Measurements from ENCODE around the gene TUBG2. TPM values are rescaled to one million over a fixed set of nuclear protein-coding genes. Genes with fewer than 3 reads are reported as not detected.
"Not testable (repeated sequence)": the region's sequence is repeated elsewhere in the genome, so short reads cannot be mapped to it uniquely, and the experiment has no call there.

The TUBG2 gene
- total and polyA plus RNA-seq, 5 donors: 11.6 to 21.3 (median 18.8) TPM

DNA sequence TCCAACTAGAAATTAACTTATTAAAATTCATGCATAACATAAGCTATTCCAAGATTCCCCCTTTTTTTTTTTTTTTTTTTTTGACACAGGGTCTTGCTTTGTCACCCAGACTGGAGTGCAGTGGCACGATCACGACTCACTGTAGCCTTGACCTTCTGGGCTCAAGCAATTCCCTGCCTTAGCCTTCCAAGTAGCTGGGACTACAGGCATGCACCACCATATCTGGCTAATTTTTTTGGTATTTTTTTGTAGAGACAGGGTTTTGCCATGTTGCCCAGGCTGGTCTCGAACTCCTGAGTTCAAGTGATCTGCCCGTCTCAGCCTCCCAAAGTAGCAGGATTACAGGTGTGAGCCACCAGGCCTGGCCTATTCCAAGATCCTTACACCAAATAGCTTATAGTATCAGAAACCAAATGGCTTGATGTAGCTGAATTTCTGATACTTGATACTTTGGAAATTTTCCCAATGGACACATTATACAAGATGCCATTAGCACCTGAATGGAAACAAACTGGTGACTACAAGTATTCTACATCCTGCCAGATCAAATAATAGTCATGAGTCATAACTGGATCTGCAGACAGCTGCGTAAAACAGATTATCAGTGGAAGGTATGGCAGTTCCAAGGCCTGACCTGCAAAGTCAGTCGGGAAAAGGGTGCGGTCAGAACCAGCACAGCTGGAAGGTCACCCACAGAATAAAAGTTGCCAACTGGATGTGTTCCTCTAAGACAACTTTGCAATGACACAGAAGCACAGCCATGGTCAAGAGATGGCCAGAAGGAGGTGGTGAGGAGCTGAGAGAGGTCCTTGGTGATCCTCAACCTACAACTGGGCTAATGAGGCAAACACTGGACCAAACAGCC is 35.1 kb upstream of the TUBG2 start:
- peak in 1 of 3 donors; percentile 16 for DNase-seq
- H3K4me3 ChIP-seq (ENCODE audit: low read length): no peak overlapping the region
- H3K27ac ChIP-seq (ENCODE audit: low read length): no peak overlapping the region
- no peaks in the 10 kb centered on the region for H3K27me3 ChIP-seq (ENCODE audit: control insufficient read depth, insufficient read depth)
- no peaks in the 10 kb centered on the region for H3K9me3 ChIP-seq (ENCODE audit: control insufficient read depth, low read length)
- intact Hi-C loops (cut with DNase I): no loop called here
- peak; percentile 43 to 75 for ATAC-seq
- H3K4me1 ChIP-seq (ENCODE audit: control insufficient read depth, insufficient read depth, low read length): no peaks in the 10 kb centered on the region
- WGBS: 80% methylated on average over 7 of the region's 7 CpGs

DNA sequence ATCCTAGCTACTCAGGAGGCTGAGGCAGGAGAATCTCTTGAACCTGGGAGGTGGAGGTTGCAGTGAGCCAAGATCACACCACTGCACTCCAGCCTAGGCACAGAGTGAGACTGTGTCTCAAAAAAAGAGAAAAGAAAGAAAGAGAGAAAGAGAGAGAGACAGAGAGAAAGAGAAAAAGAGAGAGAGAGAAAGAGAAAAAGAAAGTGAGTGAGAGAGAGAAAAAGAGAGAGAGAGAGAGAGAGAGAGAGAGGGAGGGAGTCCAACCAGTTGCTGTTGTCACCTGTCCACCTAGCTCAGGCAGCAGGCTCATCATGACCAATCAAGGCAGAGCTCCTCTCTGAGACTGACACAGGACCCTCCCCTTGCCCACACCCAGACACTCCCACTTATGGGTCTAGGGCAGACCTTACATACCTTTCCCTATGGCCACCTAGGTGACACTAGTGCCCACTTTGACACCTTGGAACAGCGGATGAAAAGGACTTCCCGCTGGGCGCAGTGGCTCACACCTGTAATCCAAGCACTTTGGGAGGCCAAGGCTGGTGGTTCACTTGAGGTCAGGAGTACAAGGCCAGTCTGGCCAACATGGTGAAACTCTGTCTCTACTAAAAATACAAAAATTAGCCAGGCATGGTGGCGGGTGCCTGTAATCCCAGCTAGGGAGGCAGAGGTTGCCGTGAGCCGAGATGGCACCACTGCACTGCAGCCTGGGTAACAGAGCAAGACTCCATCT is 31.9 kb upstream of the TUBG2 start:
- H3K27me3 ChIP-seq (ENCODE audit: control insufficient read depth, insufficient read depth); ATAC-seq; H3K4me1 ChIP-seq (ENCODE audit: control insufficient read depth, insufficient read depth, low read length); DNase-seq; H3K9me3 ChIP-seq (ENCODE audit: control insufficient read depth, low read length); H3K4me3 ChIP-seq (ENCODE audit: low read length); intact Hi-C loops (cut with DNase I); H3K27ac ChIP-seq (ENCODE audit: low read length): not testable (repeated sequence)
- WGBS: 93% methylated on average over 6 of the region's 6 CpGs

DNA sequence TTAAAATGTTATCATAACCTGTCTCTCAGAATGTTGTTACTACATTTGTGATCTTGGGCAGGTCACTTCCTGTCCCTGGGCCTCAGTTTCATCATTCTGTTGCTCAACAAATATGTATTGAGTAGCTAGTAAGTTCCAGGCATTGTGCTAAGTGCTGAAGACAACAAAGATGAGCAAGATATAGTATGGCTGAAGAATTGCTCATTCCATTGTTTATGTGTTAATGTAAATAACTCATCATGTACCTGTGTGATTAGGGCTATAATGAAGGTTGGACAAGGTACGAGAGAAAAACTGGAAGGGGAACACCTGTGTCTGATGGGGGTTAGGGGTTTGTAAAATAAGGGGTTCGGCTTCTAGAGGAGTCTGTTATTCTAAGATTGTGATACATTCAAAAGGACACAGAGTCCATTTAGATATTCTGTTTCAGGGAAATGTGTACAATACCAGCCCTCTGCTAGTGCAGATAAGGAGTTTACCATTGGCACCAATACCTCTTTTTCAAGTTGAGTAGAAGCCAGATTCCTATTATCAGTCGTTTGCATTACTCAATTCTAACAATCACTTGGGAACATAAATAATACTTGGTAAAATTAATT is 29.6 kb upstream of the TUBG2 start:
- intact Hi-C loops (cut with DNase I): no loop called here
- WGBS: 67% methylated on average over 3 of the region's 3 CpGs
- no peak for ATAC-seq

DNA sequence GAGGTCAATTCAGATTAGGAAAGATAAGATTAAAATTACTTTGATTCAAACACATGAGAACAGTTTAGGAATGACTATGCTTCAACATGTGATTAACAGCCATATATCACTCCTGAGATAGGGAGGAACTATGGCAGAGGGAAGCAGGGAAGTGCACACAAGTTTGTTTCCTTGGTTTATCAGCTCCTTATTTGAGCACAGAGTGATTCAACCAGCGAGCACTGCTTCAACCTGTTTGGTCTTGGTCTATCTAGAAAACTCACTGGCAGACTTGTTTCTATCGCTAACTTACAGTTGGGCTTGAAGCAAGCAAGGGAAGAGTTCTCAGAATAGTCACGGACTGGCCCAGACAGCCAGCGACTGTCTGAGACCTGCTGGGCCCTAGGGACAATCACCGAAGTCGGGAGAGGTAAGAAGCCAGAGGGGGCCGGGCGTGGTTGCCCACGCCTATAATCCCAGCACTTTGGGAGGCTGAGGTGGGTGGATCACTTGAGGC is 26.1 kb upstream of the TUBG2 start:
- WGBS: 73% methylated on average over 9 of the region's 9 CpGs
- Histone ChIP-seq H3K27me3 (ENCODE audit: control insufficient read depth, insufficient read depth) (no peaks in the 10 kb centered on the region), H3K4me3 (ENCODE audit: low read length) (no peak overlapping the region), H3K4me1 (ENCODE audit: control insufficient read depth, insufficient read depth, low read length) (no peaks in the 10 kb centered on the region), H3K9me3 (ENCODE audit: control insufficient read depth, low read length) (no peaks in the 10 kb centered on the region), H3K27ac (ENCODE audit: low read length) (no peak overlapping the region)
- intact Hi-C loops (cut with DNase I): no loop called here
- ATAC-seq (no peak), DNase-seq (no peak)

More for the DNA sequence above, 29.6 kb upstream of the TUBG2 start:
- Histone ChIP-seq H3K27me3 (ENCODE audit: control insufficient read depth, insufficient read depth) (no peaks in the 10 kb centered on the region), H3K4me1 (ENCODE audit: control insufficient read depth, insufficient read depth, low read length) (no peaks in the 10 kb centered on the region), H3K9me3 (ENCODE audit: control insufficient read depth, low read length) (no peaks in the 10 kb centered on the region), H3K4me3 (ENCODE audit: low read length) (no peak overlapping the region), H3K27ac (ENCODE audit: low read length) (no peak overlapping the region)
- DNase-seq: no peak

DNA sequence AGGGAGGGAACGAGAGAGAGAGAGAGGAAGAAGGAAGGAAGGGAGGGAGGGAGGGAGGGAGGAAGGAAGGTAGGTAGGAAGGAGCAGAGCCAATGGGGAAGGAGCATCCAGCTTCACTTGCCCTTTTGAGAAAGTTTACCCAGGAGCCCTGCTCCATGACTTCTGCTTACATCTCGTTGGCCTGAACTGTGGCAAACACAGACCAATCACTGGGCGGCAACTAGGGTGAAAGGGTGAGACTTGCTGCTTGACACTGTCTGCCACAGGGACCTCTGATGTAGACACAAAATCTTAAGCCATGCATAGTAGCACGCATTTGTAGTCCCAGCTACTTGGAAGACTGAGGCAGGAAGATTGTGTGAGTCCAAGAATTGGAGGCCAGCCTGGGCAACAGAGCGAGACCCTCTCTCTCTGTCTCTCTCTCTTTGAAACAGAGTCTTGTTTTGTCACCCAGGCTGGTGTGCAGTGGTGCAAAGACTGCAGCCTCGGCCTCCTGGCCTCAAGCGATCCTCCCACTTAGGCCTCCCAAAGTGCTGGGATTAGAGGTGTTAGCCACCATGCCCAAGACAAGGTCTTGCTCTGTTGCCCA is 19.5 kb upstream of the TUBG2 start:
- no peak overlapping the region for H3K4me3 ChIP-seq (ENCODE audit: low read length)
- ATAC-seq: no peak
- intact Hi-C loops (cut with DNase I): no loop called here
- no peak for DNase-seq
- WGBS: 78% methylated on average over 6 of the region's 7 CpGs
- no peaks in the 10 kb centered on the region for H3K9me3 ChIP-seq (ENCODE audit: control insufficient read depth, low read length)
- H3K27me3 ChIP-seq (ENCODE audit: control insufficient read depth, insufficient read depth): no peaks in the 10 kb centered on the region
- H3K27ac ChIP-seq (ENCODE audit: low read length): no peak overlapping the region
- H3K4me1 ChIP-seq (ENCODE audit: control insufficient read depth, insufficient read depth, low read length): no peaks in the 10 kb centered on the region

DNA sequence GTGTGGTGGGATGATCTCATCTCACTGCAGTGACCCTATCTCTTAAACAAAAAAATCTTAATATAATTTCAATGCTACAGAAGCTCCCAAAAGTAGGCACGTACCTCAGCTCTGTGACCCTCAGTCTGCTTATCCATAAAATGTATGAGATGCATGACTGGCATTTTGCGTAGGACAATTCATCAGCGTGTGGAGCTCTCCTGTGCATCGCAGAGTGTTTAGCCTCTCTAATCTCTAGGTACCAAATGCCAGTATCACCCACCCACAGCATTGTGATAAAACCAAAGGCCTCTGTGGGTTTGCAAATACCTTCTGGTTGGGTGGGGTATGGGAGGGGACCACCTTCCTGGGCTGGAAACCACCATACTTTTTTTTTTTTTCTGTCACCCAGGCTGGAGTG is 19.0 kb upstream of the TUBG2 start:
- ATAC-seq: no peak
- Histone ChIP-seq H3K27me3 (ENCODE audit: control insufficient read depth, insufficient read depth) (no peaks in the 10 kb centered on the region), H3K27ac (ENCODE audit: low read length) (no peak overlapping the region), H3K9me3 (ENCODE audit: control insufficient read depth, low read length) (no peaks in the 10 kb centered on the region), H3K4me1 (ENCODE audit: control insufficient read depth, insufficient read depth, low read length) (no peaks in the 10 kb centered on the region), H3K4me3 (ENCODE audit: low read length) (no peak overlapping the region)
- WGBS: 85% methylated on average over 4 of the region's 4 CpGs
- no peak for DNase-seq
- intact Hi-C loops (cut with DNase I): no loop called here

DNA sequence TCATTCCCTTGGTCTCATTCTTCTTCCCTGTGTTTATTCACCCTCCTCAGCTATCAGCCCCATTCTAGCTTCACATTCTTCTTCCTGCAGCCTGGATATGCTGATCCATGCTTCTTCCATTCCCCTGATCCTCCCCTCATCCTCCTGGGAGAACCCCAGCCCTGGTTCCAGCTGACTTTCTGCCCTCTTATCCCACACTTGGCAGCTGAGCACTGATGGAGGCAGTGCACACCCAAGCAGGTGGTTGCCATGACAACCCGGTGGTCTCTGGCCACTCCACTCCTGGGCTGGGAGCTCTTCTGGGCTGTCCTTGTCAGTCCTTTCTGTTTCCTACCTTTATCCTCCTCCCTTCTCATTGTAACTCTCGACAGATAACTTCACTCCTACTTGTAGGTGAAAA is 16.7 kb upstream of the TUBG2 start:
- intact Hi-C loops (cut with DNase I): no loop called here
- H3K27me3 ChIP-seq (ENCODE audit: control insufficient read depth, insufficient read depth): no peaks in the 10 kb centered on the region
- DNase-seq (no peak), ATAC-seq (no peak)
- 33% methylated on average over 2 of the region's 2 CpGs for WGBS
- H3K27ac ChIP-seq (ENCODE audit: low read length): no peak overlapping the region
- no peaks in the 10 kb centered on the region for H3K9me3 ChIP-seq (ENCODE audit: control insufficient read depth, low read length)
- H3K4me3 ChIP-seq (ENCODE audit: low read length): no peak overlapping the region
- no peaks in the 10 kb centered on the region for H3K4me1 ChIP-seq (ENCODE audit: control insufficient read depth, insufficient read depth, low read length)

DNA sequence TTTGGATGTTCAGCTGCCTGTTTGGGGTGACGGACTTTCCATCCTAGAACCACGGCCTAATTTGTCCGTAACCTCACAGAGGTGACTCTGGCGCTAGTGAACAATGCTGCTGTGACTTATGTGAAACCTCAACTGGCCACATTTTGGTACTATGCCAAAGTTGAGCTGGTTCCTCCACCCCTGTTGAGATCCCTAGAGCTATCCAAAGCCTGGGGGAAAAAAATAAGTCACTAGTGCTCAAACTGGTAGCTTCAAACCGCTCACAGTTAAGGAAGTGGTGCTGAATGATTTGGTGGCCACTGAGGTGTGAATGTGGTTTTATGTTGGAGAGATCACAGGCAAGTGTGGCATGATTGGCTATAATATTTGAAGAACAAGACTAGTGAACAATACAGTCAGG is 11.3 kb upstream of the TUBG2 start:
- 83% methylated on average over 5 of the region's 5 CpGs for WGBS

DNA sequence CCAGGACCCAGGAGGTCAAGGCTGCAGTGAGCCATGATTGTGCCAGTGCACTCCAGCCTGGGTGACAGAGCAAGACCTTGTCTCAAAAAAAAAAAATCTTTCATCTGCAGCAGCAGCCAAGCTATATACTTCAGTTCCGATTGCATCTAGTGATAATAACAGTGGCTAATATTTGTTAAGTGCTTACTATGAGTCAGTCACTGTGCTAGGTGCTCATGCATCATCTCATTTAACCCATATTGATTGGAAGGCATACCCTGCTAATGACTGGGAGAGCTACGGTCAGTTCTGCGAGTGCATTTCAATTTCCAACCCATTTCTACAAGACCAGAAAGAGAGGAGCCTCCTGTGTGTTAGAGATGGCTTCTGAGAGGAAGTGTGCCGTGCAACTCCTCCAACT is 7.7 kb upstream of the TUBG2 start:
- Histone ChIP-seq H3K4me1 (ENCODE audit: control insufficient read depth, insufficient read depth, low read length) (no peaks in the 10 kb centered on the region), H3K4me3 (ENCODE audit: low read length) (no peak overlapping the region), H3K9me3 (ENCODE audit: control insufficient read depth, low read length) (no peaks in the 10 kb centered on the region), H3K27ac (ENCODE audit: low read length) (no peak overlapping the region), H3K27me3 (ENCODE audit: control insufficient read depth, insufficient read depth) (no peaks in the 10 kb centered on the region)
- 74% methylated on average over 4 of the region's 4 CpGs for WGBS
- ATAC-seq: no peak
- intact Hi-C loops (cut with DNase I): loop anchor here in 1 of 4 donors (5.0 kb wide), 1 partner anchor 34 kb away; no protein-coding TSS in a partner anchor
- DNase-seq: no peak

More for the DNA sequence above, 11.3 kb upstream of the TUBG2 start:
- intact Hi-C loops (cut with DNase I): no loop called here
- H3K4me3 ChIP-seq (ENCODE audit: low read length): no peak overlapping the region
- no peak for DNase-seq
- ATAC-seq: no peak
- H3K9me3 ChIP-seq (ENCODE audit: control insufficient read depth, low read length): no peaks in the 10 kb centered on the region
- no peaks in the 10 kb centered on the region for H3K27me3 ChIP-seq (ENCODE audit: control insufficient read depth, insufficient read depth)
- H3K27ac ChIP-seq (ENCODE audit: low read length): no peak overlapping the region
- H3K4me1 ChIP-seq (ENCODE audit: control insufficient read depth, insufficient read depth, low read length): no peaks in the 10 kb centered on the region

DNA sequence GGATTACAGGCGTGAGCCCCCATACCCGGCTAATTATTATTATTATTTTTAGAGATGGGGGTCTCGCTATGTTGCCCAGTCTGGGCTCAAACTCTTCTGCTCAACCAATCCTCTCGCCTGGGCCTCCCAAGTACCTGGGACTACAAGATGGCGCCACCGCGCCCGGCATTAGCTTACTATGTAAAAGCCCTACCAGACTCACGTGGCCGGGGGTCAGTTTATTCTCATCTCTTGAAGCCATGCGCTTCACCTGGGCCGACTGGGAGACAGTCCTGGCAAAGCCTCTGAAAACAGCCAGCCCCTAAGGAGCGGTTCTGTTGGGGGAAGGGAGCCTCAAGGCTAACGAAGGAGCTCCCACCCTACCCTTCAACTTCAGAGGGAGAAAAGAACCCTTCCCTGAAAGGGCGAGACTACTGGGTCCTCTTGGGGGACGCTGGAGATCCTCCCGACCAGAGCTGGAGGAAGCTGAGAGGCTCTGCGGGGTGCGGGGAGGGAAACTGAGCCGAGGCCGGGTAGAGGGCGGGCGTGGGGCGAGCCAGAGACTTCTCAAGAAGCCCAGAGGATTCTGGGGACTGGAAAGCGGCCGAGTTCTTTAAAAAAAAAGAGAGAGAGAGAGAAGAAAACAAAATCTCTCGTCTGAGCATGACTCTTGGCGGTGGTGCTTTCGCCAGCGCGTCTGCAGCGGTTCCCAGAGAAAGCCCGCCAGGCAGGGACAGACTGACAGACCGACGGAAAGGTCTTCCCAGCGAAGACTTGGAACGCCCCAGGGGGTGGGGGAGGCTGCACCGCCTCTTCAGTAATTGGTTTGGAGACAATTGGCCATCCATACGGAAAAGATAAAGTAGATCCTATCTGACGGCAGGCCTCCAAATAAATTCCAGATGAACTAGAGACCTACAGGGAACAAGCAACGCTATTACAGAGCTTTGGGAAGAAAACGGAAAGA is 5.6 kb upstream of the TUBG2 start:
- Histone ChIP-seq H3K27ac (ENCODE audit: low read length) (peak overlapping the region; percentile 61), H3K4me3 (ENCODE audit: low read length) (peak overlapping the region; percentile 54), H3K27me3 (ENCODE audit: control insufficient read depth, insufficient read depth) (no peaks in the 10 kb centered on the region), H3K4me1 (ENCODE audit: control insufficient read depth, insufficient read depth, low read length) (no peaks in the 10 kb centered on the region), H3K9me3 (ENCODE audit: control insufficient read depth, low read length) (no peaks in the 10 kb centered on the region)
- 24% methylated on average over 41 of the region's 42 CpGs for whole genome bisulfite sequencing
- peak; percentile 75 to 91 (median 91) for DNase-seq
- ATAC-seq: peak; percentile 88
- intact Hi-C loops (cut with DNase I): loop anchor here in 1 of 4 donors (5.0 kb wide), 1 partner anchor 36 kb away; no protein-coding TSS in a partner anchor
